H9 (cell line): Measurements from ENCODE around the gene NDC1. TPM values are rescaled to one million over a fixed set of nuclear protein-coding genes. Genes with fewer than 3 reads are reported as not detected.

Experiments
- DNase-seq: peaks from one replicate; pipeline ENCODE4 v3.0.0-alpha.2; 2017
- H2AFZ ChIP-seq: one replicate; pipeline ENCODE4 v1.6.1; 2013; ENCODE audit warnings: mild to moderate bottlenecking, low read length, control low read depth, moderate library complexity
- H2AK5ac ChIP-seq: 2 replicates; pipeline ENCODE4 v1.6.1; 2013; ENCODE audit warnings: low read length, control low read depth, mixed read lengths; ENCODE audit not compliant: insufficient read length
- H2BK120ac ChIP-seq: one replicate; pipeline ENCODE4 v1.6.1; 2013; ENCODE audit warnings: low read depth, mild to moderate bottlenecking, low read length, control low read depth, inconsistent platforms; ENCODE audit not compliant: poor library complexity, severe bottlenecking
- H2BK12ac ChIP-seq: 2 replicates; pipeline ENCODE4 v1.6.1; 2013; ENCODE audit warnings: low read length, control low read depth, mixed read lengths, low read depth; ENCODE audit not compliant: insufficient read length
- H2BK15ac ChIP-seq: 2 replicates; pipeline ENCODE4 v1.6.1; 2013; ENCODE audit warnings: low read depth, low read length, control low read depth
- H2BK20ac ChIP-seq: one replicate; pipeline ENCODE4 v1.6.1; 2013; ENCODE audit warnings: low read depth, mild to moderate bottlenecking, low read length, control low read depth, inconsistent platforms; ENCODE audit not compliant: poor library complexity, severe bottlenecking
- H2BK5ac ChIP-seq: 2 replicates; pipeline ENCODE4 v1.6.1; 2013; ENCODE audit warnings: low read length, control low read depth, mixed read lengths; ENCODE audit not compliant: insufficient read length
- H3K14ac ChIP-seq: 2 replicates; pipeline ENCODE4 v1.6.1; 2013; ENCODE audit warnings: low read length, control low read depth; ENCODE audit not compliant: insufficient read depth
- H3K18ac ChIP-seq: 2 replicates; pipeline ENCODE4 v1.6.1; 2013; ENCODE audit warnings: low read depth, mild to moderate bottlenecking, mixed read lengths, low read length, control low read depth; ENCODE audit not compliant: insufficient read length
- H3K23ac ChIP-seq: 2 replicates; pipeline ENCODE4 v1.6.1; 2013; ENCODE audit warnings: low read length, control low read depth, mixed read lengths, low read depth; ENCODE audit not compliant: insufficient read length
- H3K23me2 ChIP-seq: 2 replicates; pipeline ENCODE4 v1.6.1; 2013; ENCODE audit warnings: low read depth, mild to moderate bottlenecking, mixed read lengths, low read length, control low read depth; ENCODE audit not compliant: insufficient read length, poor library complexity, severe bottlenecking
- H3K27ac ChIP-seq: 2 replicates; pipeline ENCODE4 v1.5.1; 2013; ENCODE audit warnings: low read length, control low read depth, mixed read lengths, low read depth; ENCODE audit not compliant: insufficient read length
- H3K27me3 ChIP-seq: 2 replicates; pipeline ENCODE4 v1.6.1; 2013; ENCODE audit warnings: low read length, control low read depth, inconsistent platforms; ENCODE audit not compliant: insufficient read depth
- H3K4ac ChIP-seq: 2 replicates; pipeline ENCODE4 v1.6.1; 2013; ENCODE audit warnings: low read depth, mild to moderate bottlenecking, control low read depth, inconsistent platforms, low read length, moderate library complexity
- H3K4me1 ChIP-seq: 2 replicates; pipeline ENCODE4 v1.6.1; 2013; ENCODE audit warnings: low read length, control low read depth, inconsistent platforms; ENCODE audit not compliant: insufficient read depth
- H3K4me2 ChIP-seq: 2 replicates; pipeline ENCODE4 v1.6.1; 2013; ENCODE audit warnings: low read length, control low read depth, mixed read lengths; ENCODE audit not compliant: insufficient read length, insufficient read depth
- H3K56ac ChIP-seq: 2 replicates; pipeline ENCODE4 v1.6.1; 2013; ENCODE audit warnings: low read depth, mild to moderate bottlenecking, mixed read lengths, low read length, control low read depth; ENCODE audit not compliant: insufficient read length
- H3K79me1 ChIP-seq: 2 replicates; pipeline ENCODE4 v1.6.1; 2013; ENCODE audit warnings: low read depth, mild to moderate bottlenecking, moderate library complexity, low read length, control low read depth, inconsistent platforms; ENCODE audit not compliant: insufficient read depth, poor library complexity, severe bottlenecking
- H3K79me2 ChIP-seq: 2 replicates; pipeline ENCODE4 v1.6.1; 2013; ENCODE audit warnings: low read length, control low read depth, inconsistent platforms; ENCODE audit not compliant: insufficient read depth
- H3K9ac ChIP-seq: 2 replicates; pipeline ENCODE4 v1.6.1; 2013; ENCODE audit warnings: low read length, control low read depth, mixed read lengths; ENCODE audit not compliant: insufficient read length; ENCODE audit errors: extremely low read depth
- H3K9me3 ChIP-seq: one replicate; pipeline ENCODE4 v1.6.1; 2013; ENCODE audit warnings: low read depth, low read length, inconsistent platforms; ENCODE audit not compliant: control insufficient read depth
- H3T11ph ChIP-seq: one replicate; pipeline ENCODE4 v1.6.1; 2013; ENCODE audit warnings: mild to moderate bottlenecking, low read length, control low read depth, inconsistent platforms
- H4K20me1 ChIP-seq: one replicate; pipeline ENCODE4 v1.6.1; 2013; ENCODE audit not compliant: control insufficient read depth, insufficient read length, insufficient read depth
- H4K5ac ChIP-seq: 2 replicates; pipeline ENCODE4 v1.6.1; 2013; ENCODE audit warnings: low read depth, mild to moderate bottlenecking, mixed read lengths, low read length, control low read depth; ENCODE audit not compliant: insufficient read length
- H4K8ac ChIP-seq: replicated peaks from 2 replicates; pipeline ENCODE4 v1.6.1; 2013; ENCODE audit warnings: low read length, control low read depth, mixed read lengths, low read depth; ENCODE audit not compliant: insufficient read length
- H4K91ac ChIP-seq: 2 replicates; pipeline ENCODE4 v1.6.1; 2013; ENCODE audit warnings: low read depth, mild to moderate bottlenecking, moderate library complexity, mixed read lengths, low read length, control low read depth; ENCODE audit not compliant: insufficient read length
- H3K27ac Mint-ChIP-seq, 3 experiments: 2 replicates in 2 of 3; 3 replicates in 1 of 3; pipeline ENCODE4 v1.8.0; 2020 to 2021; ENCODE audit warnings: mixed read lengths in 3 of 3, mild to moderate bottlenecking in 1 of 3, moderate library complexity in 1 of 3
- H3K27me3 Mint-ChIP-seq: 2 replicates; pipeline ENCODE4 v1.8.0; 2021; ENCODE audit warnings: low read depth, mild to moderate bottlenecking, moderate library complexity, mixed read lengths
- H3K36me3 Mint-ChIP-seq, 3 experiments: 2 replicates in 2 of 3; 3 replicates in 1 of 3; pipeline ENCODE4 v1.8.0; 2020 to 2021; ENCODE audit warnings: low read depth in 3 of 3, mixed read lengths in 3 of 3; ENCODE audit not compliant: insufficient read depth in 1 of 3
- H3K4me1 Mint-ChIP-seq, 2 experiments: 2 replicates each; pipeline ENCODE4 v1.8.0; 2020; ENCODE audit warnings: mixed read lengths in 2 of 2
- H3K4me3 Mint-ChIP-seq, 2 experiments: 2 replicates in 1 of 2; 3 replicates in 1 of 2; pipeline ENCODE4 v1.8.0; 2020 to 2021; ENCODE audit warnings: mild to moderate bottlenecking in 2 of 2, mixed read lengths in 2 of 2, moderate library complexity in 1 of 2
- H3K9me3 Mint-ChIP-seq, 2 experiments: 2 replicates in 1 of 2; 3 replicates in 1 of 2; pipeline ENCODE4 v1.8.0; 2020; ENCODE audit warnings: mild to moderate bottlenecking in 2 of 2, mixed read lengths in 2 of 2, moderate library complexity in 1 of 2
- WGBS: extraction: QIAGEN DNeasy Blood & Tissue Kit; methylation state at CpG from one replicate; pipeline ENCODE4 v1.1.7; 2013; ENCODE audit warnings: missing lambda C conversion rate, low lambda C conversion rate, mixed read lengths; ENCODE audit not compliant: insufficient read length; ENCODE audit errors: extremely low coverage; 5-methylcytosine and 5-hydroxymethylcytosine counted together
- total RNA-seq: library from RNA; stranded (reverse); gene quantifications from 2 replicates; pipeline ENCODE4 v1.2.1, GENCODE V29; 2021
- TF ChIP-seq, protein P1 (sequence below): fragments of 200-600 bp; sonication (generic); conservative IDR thresholded peaks from 3 replicates; pipeline ENCODE4 v1.8.0; 2021; ENCODE audit warnings: antibody characterized with exemption, mild to moderate bottlenecking

NDC1 gene
- total RNA-seq, 1 experiment from 2014 or later, result 49.3 TPM

GRCh38 chr1:53850082-53850673 is 12.1 kb upstream of the NDC1 start:
- H3K56ac ChIP-seq, result no peak overlapping the region
- peaks cover 12 to 26% (median 26%) of the 10 kb centered on the region in 3 experiments for H3K36me3 Mint-ChIP-seq
- no peaks in the 10 kb centered on the region for H4K20me1 ChIP-seq
- no peak overlapping the region for H2AFZ ChIP-seq
- no peak overlapping the region for H2AK5ac ChIP-seq
- H3K9me3 Mint-ChIP-seq, result no peaks in the 10 kb centered on the region; a peak in 1 of 5 replicates
- H3K23me2 ChIP-seq, result no peaks in the 10 kb centered on the region
- no peak overlapping the region for H3K4ac ChIP-seq
- H3T11ph ChIP-seq, result no peak overlapping the region
- H3K14ac ChIP-seq, result no peak overlapping the region
- no peak overlapping the region for H4K91ac ChIP-seq
- no peak overlapping the region for H2BK120ac ChIP-seq
- WGBS, result no CpG with 5 or more reads among the region's 7 CpGs
- no peak overlapping the region for H4K8ac ChIP-seq
- H3K4me1 Mint-ChIP-seq, result no peaks in the 10 kb centered on the region
- no peaks in the 10 kb centered on the region for H3K4me1 ChIP-seq
- no peak for DNase-seq
- H3K23ac ChIP-seq, result no peak overlapping the region
- H3K27me3 ChIP-seq, result no peaks in the 10 kb centered on the region
- no peaks in the 10 kb centered on the region for H3K79me1 ChIP-seq
- no peak overlapping the region for H3K18ac ChIP-seq
- no peak overlapping the region for H2BK20ac ChIP-seq
- no peak overlapping the region for H3K4me2 ChIP-seq
- H4K5ac ChIP-seq, result no peak overlapping the region
- H2BK5ac ChIP-seq, result no peak overlapping the region
- peaks cover 7% of the 10 kb centered on the region for H3K27me3 Mint-ChIP-seq
- H3K4me3 Mint-ChIP-seq, result no peak overlapping the region
- no peak overlapping the region for H3K9ac ChIP-seq
- H3K9me3 ChIP-seq, result no peaks in the 10 kb centered on the region
- H2BK12ac ChIP-seq, result no peak overlapping the region
- no peak overlapping the region for H2BK15ac ChIP-seq
- H3K27ac Mint-ChIP-seq, result no peak overlapping the region
- TF ChIP-seq, protein P1, sequence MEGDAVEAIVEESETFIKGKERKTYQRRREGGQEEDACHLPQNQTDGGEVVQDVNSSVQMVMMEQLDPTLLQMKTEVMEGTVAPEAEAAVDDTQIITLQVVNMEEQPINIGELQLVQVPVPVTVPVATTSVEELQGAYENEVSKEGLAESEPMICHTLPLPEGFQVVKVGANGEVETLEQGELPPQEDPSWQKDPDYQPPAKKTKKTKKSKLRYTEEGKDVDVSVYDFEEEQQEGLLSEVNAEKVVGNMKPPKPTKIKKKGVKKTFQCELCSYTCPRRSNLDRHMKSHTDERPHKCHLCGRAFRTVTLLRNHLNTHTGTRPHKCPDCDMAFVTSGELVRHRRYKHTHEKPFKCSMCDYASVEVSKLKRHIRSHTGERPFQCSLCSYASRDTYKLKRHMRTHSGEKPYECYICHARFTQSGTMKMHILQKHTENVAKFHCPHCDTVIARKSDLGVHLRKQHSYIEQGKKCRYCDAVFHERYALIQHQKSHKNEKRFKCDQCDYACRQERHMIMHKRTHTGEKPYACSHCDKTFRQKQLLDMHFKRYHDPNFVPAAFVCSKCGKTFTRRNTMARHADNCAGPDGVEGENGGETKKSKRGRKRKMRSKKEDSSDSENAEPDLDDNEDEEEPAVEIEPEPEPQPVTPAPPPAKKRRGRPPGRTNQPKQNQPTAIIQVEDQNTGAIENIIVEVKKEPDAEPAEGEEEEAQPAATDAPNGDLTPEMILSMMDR, result no peak
- no peak overlapping the region for H3K27ac ChIP-seq
- H3K79me2 ChIP-seq, result no peaks in the 10 kb centered on the region
